Left lobe of liver (tissue), 2 donors: ENCODE results near the gene TRAF3IP1. TPM values are rescaled to one million over a fixed set of nuclear protein-coding genes. Genes with fewer than 3 reads are reported as not detected.
A peak's percentile ranks its signal among the peaks of the same experiment; 100 is the strongest.
"Not testable (repeated sequence)": the region's sequence is repeated elsewhere in the genome, so short reads cannot be mapped to it uniquely, and the experiment has no call there.

Source experiments
- ATAC-seq: fragments of 200-7000 bp; cut with Tn5 transposase; one replicate; pipeline ENCODE4 v1.9.1; 2020; ENCODE audit warnings: mild to moderate bottlenecking, moderate library complexity
- DNase-seq: peaks from one replicate; pipeline ENCODE4 v3.0.0-alpha.2; 2020; ENCODE audit warnings: low spot score
- total RNA-seq: library from RNA; stranded (reverse); gene quantifications from one replicate; pipeline ENCODE4 v1.2.1, GENCODE V29; 2021
- donor health status: DM: no; HTN: no; CAD: no; lungs with moderate emphysema.
- donor health status: DM: no; HTN: yes; CAD: no.

The TRAF3IP1 gene
- total RNA-seq, 1 donor from 2014 or later, result 9.0 TPM

- ATAC-seq (no peak), DNase-seq (no peak)
Observed at GRCh38 chr2:238440331-238440730, 120.0 kb downstream of the TRAF3IP1 start.

GRCh38 chr2:238440767-238441166 is 120.4 kb downstream of the TRAF3IP1 start:
- no peak for DNase-seq
- ATAC-seq, result no peak

- ATAC-seq (peak; percentile 65), DNase-seq (no peak)
Observed at GRCh38 chr2:238441262-238442114, 121.2 kb downstream of the TRAF3IP1 start.

GRCh38 chr2:238442257-238442656 is 121.9 kb downstream of the TRAF3IP1 start:
- not testable (repeated sequence) for ATAC-seq

GRCh38 chr2:238444242-238444641 is 123.9 kb downstream of the TRAF3IP1 start:
- DNase-seq, result peak; percentile 39

More at GRCh38 chr2:238442257-238442656, 121.9 kb downstream of the TRAF3IP1 start:
- peak; percentile 49 for DNase-seq

GRCh38 chr2:238445409-238446190 is 125.3 kb downstream of the TRAF3IP1 start:
- DNase-seq, result no peak
- ATAC-seq, result no peak

More at GRCh38 chr2:238444242-238444641, 123.9 kb downstream of the TRAF3IP1 start:
- no peak for ATAC-seq

GRCh38 chr2:238446371-238446770 is 126.1 kb downstream of the TRAF3IP1 start:
- no peak for ATAC-seq
- DNase-seq, result no peak

- no peak for DNase-seq
- no peak for ATAC-seq
Observed at GRCh38 chr2:238448031-238448955, 128.0 kb downstream of the TRAF3IP1 start.

- DNase-seq (no peak), ATAC-seq (no peak)
Observed at GRCh38 chr2:238449241-238449640, 128.9 kb downstream of the TRAF3IP1 start.

GRCh38 chr2:238449909-238450417 is 129.6 kb downstream of the TRAF3IP1 start:
- peak; percentile 88 for DNase-seq
- ATAC-seq, result peak; percentile 93

GRCh38 chr2:238450440-238450861 is 130.1 kb downstream of the TRAF3IP1 start:
- ATAC-seq, result no peak

More at GRCh38 chr2:238450440-238450861, 130.1 kb downstream of the TRAF3IP1 start:
- DNase-seq, result no peak

Other genes starting within 250 kb of the TRAF3IP1 start
- gene ESPNL, start 220.2 kb upstream of the TRAF3IP1 start, total RNA-seq, result 1.7 TPM
- 0.10 TPM for gene KLHL30, start 181.8 kb upstream of the TRAF3IP1 start, total RNA-seq
- gene ERFE, start 161.5 kb upstream of the TRAF3IP1 start, total RNA-seq, result not detected
- 20.1 TPM for gene ILKAP, start 116.8 kb upstream of the TRAF3IP1 start, total RNA-seq
- gene HES6, start 80.5 kb upstream of the TRAF3IP1 start, total RNA-seq, result 5.3 TPM
- 8.0 TPM for gene PER2, start 31.9 kb upstream of the TRAF3IP1 start, total RNA-seq
- 10.0 TPM for gene ASB1, start 106.4 kb downstream of the TRAF3IP1 start, total RNA-seq